H1 (cell line): ENCODE data around the gene NENF. TPM values are rescaled to one million over a fixed set of nuclear protein-coding genes. Genes with fewer than 3 reads are reported as not detected.
A peak's percentile ranks its signal among the peaks of the same experiment; 100 is the strongest.

Source experiments
- CTCF ChIA-PET: fragments of 300-600 bp; sonication (Branson Sonifier 250); formaldehyde crosslinking; loops from one replicate; lab custom pipeline; 2021; ENCODE audit not compliant: partially characterized antibody; lab: Charles Lee
- POLR2A ChIA-PET: fragments of 300-600 bp; sonication (Branson Sonifier 250); formaldehyde crosslinking; loops from one replicate; lab custom pipeline; 2021; ENCODE audit warnings: inconsistent platforms; ENCODE audit not compliant: partially characterized antibody; lab: Charles Lee
- DNase-seq, 2 experiments: peaks; one replicate each; pipeline versions ENCODE4 v3.0.0 to v3.0.0-alpha.2; 2010 to 2022; ENCODE audit warnings: low spot score in 2 of 2, low read depth in 1 of 2, mixed read lengths in 1 of 2
- FAIRE-seq: peaks from 2 replicates; lab custom pipeline; 2011; peaks lifted over from hg19 to GRCh38; lab: Jason Lieb, UNC
- H2AFZ ChIP-seq: 2 replicates; pipeline ENCODE4 v1.8.1; 2012; ENCODE audit warnings: low read length, inconsistent platforms
- H2AK5ac ChIP-seq: 2 replicates; pipeline ENCODE4 v1.6.1; 2013; ENCODE audit warnings: low read depth, low read length
- H2BK120ac ChIP-seq: replicated peaks from 2 replicates; pipeline ENCODE3; 2013; ENCODE audit warnings: low read depth, low read length, inconsistent platforms
- H2BK12ac ChIP-seq: 2 replicates; pipeline ENCODE4 v1.6.1; 2013; ENCODE audit warnings: low read depth, low read length
- H2BK15ac ChIP-seq: 2 replicates; pipeline ENCODE4 v1.6.1; 2013; ENCODE audit warnings: low read length
- H2BK20ac ChIP-seq: 2 replicates; pipeline ENCODE4 v1.6.1; 2013; ENCODE audit warnings: low read length
- H2BK5ac ChIP-seq: 2 replicates; pipeline ENCODE4 v1.6.1; 2013; ENCODE audit warnings: low read depth, low read length
- H3K14ac ChIP-seq: 2 replicates; pipeline ENCODE4 v1.6.1; 2013; ENCODE audit warnings: inconsistent platforms; ENCODE audit not compliant: insufficient read length
- H3K18ac ChIP-seq: 2 replicates; pipeline ENCODE4 v1.6.1; 2013; ENCODE audit warnings: low read length; ENCODE audit errors: extremely low read depth
- H3K23ac ChIP-seq: 2 replicates; pipeline ENCODE4 v1.6.1; 2013; ENCODE audit warnings: inconsistent platforms; ENCODE audit not compliant: insufficient read length
- H3K23me2 ChIP-seq: 2 replicates; pipeline ENCODE4 v1.6.1; 2013; ENCODE audit warnings: low read depth, low read length
- H3K27ac ChIP-seq: 2 replicates; pipeline ENCODE4 v1.6.1; 2011; ENCODE audit warnings: low read depth, low read length, inconsistent platforms
- H3K27me3 ChIP-seq, 4 experiments: replicated peaks in 1 of 4; 1 replicate in 1 of 4; 2 replicates in 3 of 4; pipeline versions ENCODE4 v1.6.1 to v1.8.1; 2011 to 2013; ENCODE audit warnings: low read length in 3 of 4, mild to moderate bottlenecking in 3 of 4, inconsistent platforms in 2 of 4, mixed read lengths in 2 of 4, moderate library complexity in 1 of 4; ENCODE audit not compliant: control insufficient read depth in 3 of 4, insufficient read depth in 3 of 4; ENCODE audit errors: extremely low read depth in 1 of 4
- H3K36me3 ChIP-seq, 4 experiments: 2 replicates each; pipeline versions ENCODE4 v1.6.1 to v1.8.1; 2011 to 2013; ENCODE audit warnings: mild to moderate bottlenecking in 4 of 4, low read length in 3 of 4, moderate library complexity in 2 of 4, control low read depth in 1 of 4, inconsistent platforms in 1 of 4; ENCODE audit not compliant: insufficient read depth in 4 of 4, control insufficient read depth in 2 of 4
- H3K4ac ChIP-seq: replicated peaks from 2 replicates; pipeline ENCODE3; 2013; ENCODE audit warnings: low read length, low read depth, mixed read lengths, inconsistent platforms; ENCODE audit not compliant: insufficient read length
- H3K4me1 ChIP-seq, 4 experiments: replicated peaks in 1 of 4; 1 replicate in 1 of 4; 2 replicates in 3 of 4; pipeline versions ENCODE4 v1.6.1 to v1.8.1; 2011 to 2013; ENCODE audit warnings: low read length in 3 of 4, inconsistent platforms in 2 of 4, mixed read lengths in 1 of 4; ENCODE audit not compliant: insufficient read depth in 4 of 4, control insufficient read depth in 3 of 4
- H3K4me2 ChIP-seq, 2 experiments: 2 replicates each; pipeline versions ENCODE4 v1.6.1 to v1.8.1; 2011 to 2013; ENCODE audit warnings: low read depth in 2 of 2, low read length in 2 of 2, control low read depth in 1 of 2, inconsistent platforms in 1 of 2, mild to moderate bottlenecking in 1 of 2; ENCODE audit not compliant: insufficient read depth in 1 of 2
- H3K4me3 ChIP-seq, 4 experiments: fragments of 200-600, 300-600 bp in 1 of 4; sonication (generic), shearing (Covaris generic), sonication (Bioruptor Twin) in 1 of 4; 2 replicates each; pipeline versions ENCODE4 v1.5.1 to v1.8.1; 2011 to 2016; ENCODE audit warnings: low read length in 4 of 4, low read depth in 3 of 4, control low read depth in 2 of 4, inconsistent platforms in 2 of 4, mild to moderate bottlenecking in 2 of 4, mixed read lengths in 1 of 4, moderate library complexity in 1 of 4; ENCODE audit not compliant: insufficient read depth in 2 of 4; ENCODE audit errors: extremely low read depth in 1 of 4
- H3K56ac ChIP-seq: replicated peaks from 2 replicates; pipeline ENCODE3; 2013; ENCODE audit warnings: low read depth, mild to moderate bottlenecking, mixed read lengths, low read length, inconsistent platforms; ENCODE audit not compliant: insufficient read length
- H3K79me1 ChIP-seq: 2 replicates; pipeline ENCODE4 v1.6.1; 2013; ENCODE audit warnings: low read depth, low read length, control low read depth
- H3K79me2 ChIP-seq, 2 experiments: 2 replicates each; pipeline versions ENCODE4 v1.6.1 to v1.8.1; 2012 to 2013; ENCODE audit warnings: low read length in 2 of 2, mild to moderate bottlenecking in 2 of 2, inconsistent platforms in 1 of 2; ENCODE audit not compliant: insufficient read depth in 2 of 2, control insufficient read depth in 1 of 2
- H3K9ac ChIP-seq, 4 experiments: replicated peaks in 1 of 4; 1 replicate in 1 of 4; 2 replicates in 3 of 4; pipeline versions ENCODE4 v1.6.1 to v1.8.1; 2011 to 2013; ENCODE audit warnings: low read depth in 3 of 4, low read length in 3 of 4, control low read depth in 2 of 4, mild to moderate bottlenecking in 2 of 4, moderate library complexity in 2 of 4, inconsistent platforms in 1 of 4; ENCODE audit errors: extremely low read depth in 1 of 4
- H3K9me3 ChIP-seq, 2 experiments: 2 replicates each; pipeline versions ENCODE4 v1.6.1 to v1.8.1; 2012 to 2013; ENCODE audit warnings: mild to moderate bottlenecking in 2 of 2, moderate library complexity in 2 of 2, control low read depth in 1 of 2, inconsistent platforms in 1 of 2, low read depth in 1 of 2, low read length in 1 of 2, mixed read lengths in 1 of 2; ENCODE audit not compliant: insufficient read depth in 2 of 2
- H4K20me1 ChIP-seq, 2 experiments: replicated peaks in 1 of 2; 2 replicates each; pipeline versions ENCODE3 to v1.8.1; 2011 to 2013; ENCODE audit warnings: inconsistent platforms in 2 of 2, low read length in 2 of 2, mild to moderate bottlenecking in 1 of 2; ENCODE audit not compliant: insufficient read depth in 2 of 2, control insufficient read depth in 1 of 2
- H4K5ac ChIP-seq: 2 replicates; pipeline ENCODE4 v1.6.1; 2013; ENCODE audit warnings: low read length, low read depth, mixed read lengths, inconsistent platforms; ENCODE audit not compliant: insufficient read length
- H4K8ac ChIP-seq: 2 replicates; pipeline ENCODE4 v1.8.0; 2013; ENCODE audit warnings: mild to moderate bottlenecking, moderate library complexity, low read length, inconsistent platforms; ENCODE audit not compliant: insufficient read depth; ENCODE audit errors: extremely low read depth
- H4K91ac ChIP-seq: replicated peaks from 2 replicates; pipeline ENCODE3; 2013; ENCODE audit warnings: low read length, mixed read lengths, inconsistent platforms; ENCODE audit not compliant: insufficient read length
- JUND ChIP-seq: IDR thresholded peaks from 2 replicates; pipeline ENCODE4 v1.6.1; 2011; ENCODE audit warnings: mild to moderate bottlenecking, improper control_type of control experiment, low read length
- WGBS, 2 experiments: shearing (Covaris generic) in 1 of 2; methylation state at CpG; one replicate each; pipeline versions ENCODE4 v1.1.6 to v1.1.7; 2013 to 2015; ENCODE audit warnings: low lambda C conversion rate in 2 of 2, mixed read lengths in 2 of 2, inconsistent platforms in 1 of 2, low coverage in 1 of 2, missing lambda C conversion rate in 1 of 2; ENCODE audit not compliant: insufficient replicate concordance in 2 of 2, insufficient coverage in 1 of 2, insufficient read length in 1 of 2; ENCODE audit errors: extremely low coverage in 1 of 2, missing lambda C conversion rate in 1 of 2; 5-methylcytosine and 5-hydroxymethylcytosine counted together
- polyA plus RNA-seq, 7 experiments: library from polyadenylated mRNA; depleted of rRNA in 3 of 7; stranded (reverse) in 5 of 7; unstranded in 2 of 7; fragments of >200 nt in 5 of 7; fragments of 200-250 nt in 2 of 7; gene quantifications; 1 replicate in 5 of 7; 2 replicates in 1 of 7; 4 replicates in 1 of 7; pipeline versions ENCODE4 v1.2.1 to v1.2.3, GENCODE V29; 2011 to 2013; ENCODE audit warnings: missing spikeins in 2 of 7, mixed read lengths in 2 of 7
- total RNA-seq: library from RNA; stranded (reverse); fragmentation: NEBNext Ultra II Directional; extraction: Animal tissue kit (Norgen Biotek cat#: 25700); gene quantifications from 2 replicates; pipeline ENCODE4 v1.2.1, GENCODE V29; 2021

Gene NENF
- total and polyA plus RNA-seq, 2 of the 8 experiments (the other 6 are each of a cell fraction or from before 2014, with no cell fraction given), result 27.0 to 28.0 TPM

DNA sequence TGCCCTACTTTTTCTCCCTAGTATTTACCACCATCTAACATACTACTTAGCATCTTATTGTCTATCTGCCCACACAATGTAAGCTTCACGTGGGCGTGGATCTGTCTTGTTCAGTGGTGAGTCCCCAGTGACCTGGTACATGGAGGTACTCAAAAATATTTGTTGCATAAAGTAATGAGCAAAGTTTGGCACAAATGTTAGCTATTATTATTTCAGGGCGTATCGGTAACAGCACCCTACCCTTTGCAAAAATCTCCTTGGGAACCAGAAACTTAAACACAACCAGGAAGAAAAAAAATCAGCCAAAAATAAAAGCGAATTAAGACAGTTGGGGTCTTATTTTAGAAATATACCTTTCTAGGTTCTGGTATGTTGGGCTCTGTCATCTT, 454 bp upstream of the NENF start:
- Histone ChIP-seq H4K91ac (no peak overlapping the region), H3K23ac (no peak overlapping the region), H3K27ac (no peak overlapping the region), H3K4ac (no peak overlapping the region), H4K5ac (no peak overlapping the region), H2BK5ac (no peak overlapping the region), H3K79me2 (no peaks in the 10 kb centered on the region; a peak in 1 of 4 replicates), H3K4me3 (peak overlapping the region; percentile 51 to 75 (median 55)), H2BK20ac (no peak overlapping the region), H4K8ac (no peak overlapping the region), H2AK5ac (no peak overlapping the region), H3K14ac (no peak overlapping the region), H2BK120ac (no peak overlapping the region), H3K4me2 (peak overlapping the region; percentile 60 to 85), H3K4me1 (peaks cover 3 to 5% (median 3%) of the 10 kb centered on the region in 4 experiments; a peak in 3 of 7 replicates), H3K9ac (no peak overlapping the region), H3K23me2 (peaks cover 2% of the 10 kb centered on the region; the same call in 1 of the 2 replicates), H3K79me1 (no peaks in the 10 kb centered on the region; the same call in 1 of the 2 replicates), H4K20me1 (no peaks in the 10 kb centered on the region), H3K18ac (no peak overlapping the region), H3K27me3 (no peaks in the 10 kb centered on the region; a peak in 2 of 7 replicates), H2BK15ac (no peak overlapping the region), H2BK12ac (no peak overlapping the region), H3K9me3 (no peaks in the 10 kb centered on the region), H2AFZ (peak overlapping the region; percentile 45; the same call in 1 of the 2 replicates), H3K36me3 (no peaks in the 10 kb centered on the region), H3K56ac (no peak overlapping the region)
- DNase-seq (no peak), FAIRE-seq (no peak)
- POLR2A ChIA-PET, result interaction anchor here (1.1 kb wide), 1 partner anchor 177 kb away, joined by 3 read pairs; no protein-coding TSS in a partner anchor
- CTCF ChIA-PET, result interaction anchor here (1.6 to 1.9 kb wide), 2 partner anchors 18 to 25 kb away, joined by 4 to 11 read pairs; no protein-coding TSS in a partner anchor
- no peak for TF ChIP-seq JUND
- WGBS, 2 experiments, result 54% methylated on average over 5 of the region's 5 CpGs; no CpG with 5 or more reads in 1 of the 2 experiments
